Ascending aorta (tissue), 2 donors: ENCODE results near the gene C17orf100. TPM values are rescaled to one million over a fixed set of nuclear protein-coding genes. Genes with fewer than 3 reads are reported as not detected.

Experiments used
- DNase-seq, 2 donors: peaks; one replicate each; pipeline ENCODE4 v3.0.0-alpha.2; 2019; ENCODE audit warnings: low spot score in 2 of 2
- H3K27ac ChIP-seq, 2 donors: fragments of 200-600 bp; sonication (generic); one replicate each; pipeline ENCODE4 v1.5.1; 2016 to 2017; ENCODE audit warnings: mild to moderate bottlenecking in 1 of 2
- H3K27me3 ChIP-seq: fragments of 200-600 bp; sonication (generic); one replicate; pipeline ENCODE4 v1.5.1; 2017
- H3K36me3 ChIP-seq, 2 donors: fragments of 200-600 bp; sonication (generic); one replicate each; pipeline ENCODE4 v1.5.1; 2016
- H3K4me1 ChIP-seq, 2 donors: fragments of 200-600 bp; sonication (generic); one replicate each; pipeline ENCODE4 v1.5.1; 2016 to 2017; ENCODE audit warnings: mild to moderate bottlenecking in 1 of 2
- H3K4me3 ChIP-seq, 2 donors: fragments of 200-600 bp; sonication (generic); one replicate each; pipeline ENCODE4 v1.5.1; 2016 to 2017; ENCODE audit warnings: mild to moderate bottlenecking in 1 of 2
- H3K9me3 ChIP-seq, 2 donors: fragments of 200-600 bp; sonication (generic); one replicate each; pipeline ENCODE4 v1.5.1; 2016
- CTCF ChIP-seq, 3 experiments: fragments of 200-600 bp in 2 of 3; fragments of 450-650 bp in 1 of 3; sonication (generic) in 2 of 3; IDR thresholded peaks; one replicate each; pipeline ENCODE4 v1.5.1; 2016 to 2019; ENCODE audit warnings: antibody characterized with exemption in 3 of 3, mild to moderate bottlenecking in 1 of 3, moderate library complexity in 1 of 3
- intact Hi-C: fragments of 100-400 bp; cut with DNase I; formaldehyde crosslinking; loops from one replicate; pipeline ENCODE4 v1.15.1; 2023
- total RNA-seq: library from RNA; depleted of rRNA; stranded (reverse); fragments of >200 nt; gene quantifications from one replicate; pipeline ENCODE4 v1.1.0, GENCODE V29; 2016

Gene C17orf100
- total RNA-seq, 1 donor from 2014 or later: 4.3 TPM

GRCh38 chr17:6671431-6671830 lies 19.9 kb downstream of the C17orf100 start:
- Histone ChIP-seq H3K27me3 (no peaks in the 10 kb centered on the region), H3K9me3 (no peaks in the 10 kb centered on the region), H3K4me3 (no peak overlapping the region), H3K36me3 (no peaks in the 10 kb centered on the region), H3K4me1 (no peaks in the 10 kb centered on the region), H3K27ac (no peak overlapping the region)
- DNase-seq: no peak
- no peak for TF ChIP-seq CTCF (IDR thresholded peaks at IDR 0.05)
- intact Hi-C loops: no loop called here

- intact Hi-C loops: no loop called here
- Histone ChIP-seq H3K27ac (no peak overlapping the region), H3K27me3 (no peaks in the 10 kb centered on the region), H3K4me3 (no peak overlapping the region), H3K9me3 (no peaks in the 10 kb centered on the region), H3K36me3 (no peaks in the 10 kb centered on the region), H3K4me1 (no peaks in the 10 kb centered on the region)
- no peak for TF ChIP-seq CTCF (IDR thresholded peaks at IDR 0.05)
- DNase-seq: no peak
Observed at GRCh38 chr17:6674586-6674985, 23.0 kb downstream of the C17orf100 start.

- TF ChIP-seq CTCF (IDR thresholded peaks at IDR 0.05): no peak
- Histone ChIP-seq H3K4me3 (no peak overlapping the region), H3K9me3 (no peaks in the 10 kb centered on the region), H3K4me1 (no peaks in the 10 kb centered on the region), H3K27me3 (no peaks in the 10 kb centered on the region), H3K36me3 (no peaks in the 10 kb centered on the region), H3K27ac (no peak overlapping the region)
- DNase-seq: no peak
- intact Hi-C loops: no loop called here
Observed at GRCh38 chr17:6675201-6675825, 23.8 kb downstream of the C17orf100 start.

- H3K4me3 ChIP-seq: no peak overlapping the region
- no peak overlapping the region for H3K27ac ChIP-seq
- H3K4me1 ChIP-seq: no peaks in the 10 kb centered on the region
- no peaks in the 10 kb centered on the region for H3K36me3 ChIP-seq
- intact Hi-C loops: no loop called here
- H3K9me3 ChIP-seq: no peaks in the 10 kb centered on the region
- H3K27me3 ChIP-seq: no peaks in the 10 kb centered on the region
- TF ChIP-seq CTCF (IDR thresholded peaks at IDR 0.05): no peak
- DNase-seq: no peak
Observed at GRCh38 chr17:6676802-6677157, 25.2 kb downstream of the C17orf100 start.

GRCh38 chr17:6677158-6677831 lies 25.7 kb downstream of the C17orf100 start:
- H3K4me1 ChIP-seq: no peaks in the 10 kb centered on the region
- no peak for DNase-seq
- no peak for TF ChIP-seq CTCF (IDR thresholded peaks at IDR 0.05)
- no peak overlapping the region for H3K4me3 ChIP-seq
- no peaks in the 10 kb centered on the region for H3K27me3 ChIP-seq
- intact Hi-C loops: no loop called here
- H3K36me3 ChIP-seq: no peaks in the 10 kb centered on the region
- H3K9me3 ChIP-seq: no peaks in the 10 kb centered on the region
- H3K27ac ChIP-seq: no peak overlapping the region
